ENCODE results near the gene ACOT13.
"Not testable (repeated sequence)": the region's sequence is repeated elsewhere in the genome, so short reads cannot be mapped to it uniquely, and the experiment has no call there.

The ACOT13 gene

GRCh38 chr6:24719125-24719971 lies 52.5 kb downstream of the ACOT13 start, which contains the start of gene C6orf62:
Gene C6orf62, minus strand, starts transcription at chr6:24719154. Its CDS starts 486 bp downstream, at chr6:24718668.
- ChIA-PET CTCF (no interaction called here), POLR2A (interaction anchor here (2.3 kb wide), 1 partner anchor 56 kb away, joined by 12 read pairs; the partner anchor contains the start of gene GMNN)
- DNase-seq (ENCODE audit: extremely low spot score) = peak; percentile 8
- TF ChIP-seq LEF1 (IDR thresholded peaks at IDR 0.05; ENCODE audit: borderline replicate concordance) (no peak), ZNF384 (IDR thresholded peaks at IDR 0.05) (peak; percentile 45; the same call in 1 of the 2 replicates)

- POLR2A ChIA-PET = interaction anchor here (2.3 kb wide), 1 partner anchor 55 kb away, joined by 12 read pairs; the partner anchor contains the start of gene GMNN
- DNase-seq (ENCODE audit: extremely low spot score) = peak; percentile 32
- CTCF ChIA-PET = no interaction called here
- TF ChIP-seq NFRKB (IDR thresholded peaks at IDR 0.05) = no peak
- TF ChIP-seq SUZ12 (IDR thresholded peaks at IDR 0.05) = no peak
- TF ChIP-seq LEF1 (IDR thresholded peaks at IDR 0.05; ENCODE audit: borderline replicate concordance) = no peak
- TF ChIP-seq FOXK2 (IDR thresholded peaks at IDR 0.05) = no peak
- TF ChIP-seq ZNF384 (IDR thresholded peaks at IDR 0.05) = no peak
- no peak for TF ChIP-seq FOXM1 (IDR thresholded peaks at IDR 0.05; ENCODE audit: borderline replicate concordance)
- no peak for TF ChIP-seq SP1 (IDR thresholded peaks at IDR 0.05)
- no peak for TF ChIP-seq L3MBTL2 (conservative IDR thresholded peaks at IDR 0.05)
- TF ChIP-seq BHLHE40 (IDR thresholded peaks at IDR 0.05; ENCODE audit: borderline replicate concordance) = no peak
- TF ChIP-seq FOXA1 (IDR thresholded peaks at IDR 0.05) = no peak
- TF ChIP-seq, protein P1, sequence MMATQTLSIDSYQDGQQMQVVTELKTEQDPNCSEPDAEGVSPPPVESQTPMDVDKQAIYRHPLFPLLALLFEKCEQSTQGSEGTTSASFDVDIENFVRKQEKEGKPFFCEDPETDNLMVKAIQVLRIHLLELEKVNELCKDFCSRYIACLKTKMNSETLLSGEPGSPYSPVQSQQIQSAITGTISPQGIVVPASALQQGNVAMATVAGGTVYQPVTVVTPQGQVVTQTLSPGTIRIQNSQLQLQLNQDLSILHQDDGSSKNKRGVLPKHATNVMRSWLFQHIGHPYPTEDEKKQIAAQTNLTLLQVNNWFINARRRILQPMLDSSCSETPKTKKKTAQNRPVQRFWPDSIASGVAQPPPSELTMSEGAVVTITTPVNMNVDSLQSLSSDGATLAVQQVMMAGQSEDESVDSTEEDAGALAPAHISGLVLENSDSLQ (IDR thresholded peaks at IDR 0.05) = no peak
- TF ChIP-seq ARNT (IDR thresholded peaks at IDR 0.05) = no peak
- no peak for TF ChIP-seq TARDBP (IDR thresholded peaks at IDR 0.05)
- TF ChIP-seq CTBP1 (IDR thresholded peaks at IDR 0.05; ENCODE audit: borderline replicate concordance) = no peak
- no peak for TF ChIP-seq ELF4 (IDR thresholded peaks at IDR 0.05)
- TF ChIP-seq HDGF (IDR thresholded peaks at IDR 0.05; ENCODE audit: borderline replicate concordance) = no peak
These were observed 53.3 kb downstream of the ACOT13 start for GRCh38 chr6:24720131-24720603.

GRCh38 chr6:24720604-24721460 lies 54.0 kb downstream of the ACOT13 start:
- ChIA-PET CTCF (interaction anchor here (1.2 kb wide), 1 partner anchor 17 kb away, joined by 3 read pairs; no protein-coding TSS in a partner anchor), POLR2A (interaction anchor here (0.8 to 1.6 kb wide), 6 partner anchors 11 to 54 kb away, joined by 3 to 10 read pairs (median 4); partner anchors contain the start of gene GMNN)
- TF ChIP-seq ELF4 (IDR thresholded peaks at IDR 0.05) (peak; percentile 86), L3MBTL2 (conservative IDR thresholded peaks at IDR 0.05) (no peak; the same call in 1 of the 2 replicates), ZNF384 (IDR thresholded peaks at IDR 0.05) (no peak), BHLHE40 (IDR thresholded peaks at IDR 0.05; ENCODE audit: borderline replicate concordance) (peak; percentile 98), CTBP1 (IDR thresholded peaks at IDR 0.05; ENCODE audit: borderline replicate concordance) (no peak), SP1 (IDR thresholded peaks at IDR 0.05) (peak; percentile 86), FOXM1 (IDR thresholded peaks at IDR 0.05; ENCODE audit: borderline replicate concordance) (peak; percentile 86), TARDBP (IDR thresholded peaks at IDR 0.05) (no peak), FOXK2 (IDR thresholded peaks at IDR 0.05) (no peak), FOXA1 (IDR thresholded peaks at IDR 0.05) (no peak), NFRKB (IDR thresholded peaks at IDR 0.05) (peak; percentile 90), HDGF (IDR thresholded peaks at IDR 0.05; ENCODE audit: borderline replicate concordance) (no peak), ARNT (IDR thresholded peaks at IDR 0.05) (no peak), SUZ12 (IDR thresholded peaks at IDR 0.05) (no peak), LEF1 (IDR thresholded peaks at IDR 0.05; ENCODE audit: borderline replicate concordance) (no peak)
- TF ChIP-seq, protein P1 (IDR thresholded peaks at IDR 0.05) = peak; percentile 24

GRCh38 chr6:24721461-24722215 lies 54.8 kb downstream of the ACOT13 start:
- POLR2A ChIA-PET = interaction anchor here (0.6 to 1.6 kb wide), 11 partner anchors 10 to 285 kb away, joined by 3 to 10 read pairs (median 3); partner anchors contain the start of genes GMNN and KIAA0319
- CTCF ChIA-PET = interaction anchor here (0.6 to 1.2 kb wide), 2 partner anchors 18 to 1941 kb away, joined by 3 read pairs; no protein-coding TSS in a partner anchor
- no peak for DNase-seq (ENCODE audit: extremely low spot score)
- TF ChIP-seq TARDBP (IDR thresholded peaks at IDR 0.05) (no peak), L3MBTL2 (conservative IDR thresholded peaks at IDR 0.05) (peak; percentile 99), LEF1 (IDR thresholded peaks at IDR 0.05; ENCODE audit: borderline replicate concordance) (no peak), ELF4 (IDR thresholded peaks at IDR 0.05) (peak; percentile 3; the same call in 1 of the 2 replicates), FOXM1 (IDR thresholded peaks at IDR 0.05; ENCODE audit: borderline replicate concordance) (no peak)

More at GRCh38 chr6:24720604-24721460, 54.0 kb downstream of the ACOT13 start:
- peak; percentile 95 for DNase-seq (ENCODE audit: extremely low spot score)

DNA sequence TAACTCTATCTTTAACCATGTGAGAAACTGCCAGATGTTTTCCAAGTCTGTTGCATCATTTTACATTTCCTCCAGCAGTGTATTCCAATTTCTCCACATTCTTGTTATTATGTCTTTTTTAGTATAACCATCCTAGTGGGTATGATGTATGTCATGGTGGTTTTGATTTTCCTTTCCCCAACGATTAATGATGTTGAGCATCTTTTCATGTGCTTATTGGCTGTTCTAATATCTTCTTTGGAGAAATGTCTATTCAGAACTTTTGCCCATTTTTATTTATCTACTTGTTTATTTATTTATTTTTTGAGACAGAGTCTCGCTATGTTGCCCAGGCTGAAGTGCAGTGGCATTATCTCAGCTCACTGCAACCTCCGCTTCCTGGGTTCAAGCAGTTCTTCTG lies 56.4 kb downstream of the ACOT13 start:
- no peak for DNase-seq (ENCODE audit: extremely low spot score)
- CTCF ChIA-PET = no interaction called here
- TF ChIP-seq SUZ12 (IDR thresholded peaks at IDR 0.05) (no peak), NFRKB (IDR thresholded peaks at IDR 0.05) (no peak), LEF1 (IDR thresholded peaks at IDR 0.05; ENCODE audit: borderline replicate concordance) (no peak), FOXK2 (IDR thresholded peaks at IDR 0.05) (no peak), SP1 (IDR thresholded peaks at IDR 0.05) (no peak), CTBP1 (IDR thresholded peaks at IDR 0.05; ENCODE audit: borderline replicate concordance) (no peak), L3MBTL2 (conservative IDR thresholded peaks at IDR 0.05) (no peak), ZNF384 (IDR thresholded peaks at IDR 0.05) (no peak), TARDBP (IDR thresholded peaks at IDR 0.05) (no peak), FOXA1 (IDR thresholded peaks at IDR 0.05) (no peak), ELF4 (IDR thresholded peaks at IDR 0.05) (no peak), BHLHE40 (IDR thresholded peaks at IDR 0.05; ENCODE audit: borderline replicate concordance) (no peak), ARNT (IDR thresholded peaks at IDR 0.05) (no peak), FOXM1 (IDR thresholded peaks at IDR 0.05; ENCODE audit: borderline replicate concordance) (no peak), HDGF (IDR thresholded peaks at IDR 0.05; ENCODE audit: borderline replicate concordance) (no peak)
- TF ChIP-seq, protein P1 (IDR thresholded peaks at IDR 0.05) = no peak
- POLR2A ChIA-PET = no interaction called here

DNA sequence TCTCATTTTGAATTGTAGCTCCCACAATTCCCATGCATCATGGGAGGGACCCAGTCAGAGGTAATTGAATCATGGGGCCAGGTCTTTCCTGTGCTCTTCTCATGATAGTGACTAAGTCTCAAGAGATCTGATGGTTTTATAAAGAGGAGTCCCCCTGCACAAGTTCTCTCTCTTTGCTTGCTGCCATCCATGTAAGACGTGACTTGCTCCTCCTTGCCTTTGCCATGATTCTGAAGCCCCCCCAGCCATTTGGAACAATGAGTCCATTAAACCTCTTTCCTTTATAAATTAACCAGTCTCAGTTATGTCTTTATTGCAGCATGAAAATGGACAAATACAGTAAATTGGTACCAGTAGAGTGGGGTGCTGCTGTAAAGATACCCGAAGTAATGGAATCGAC lies 63.8 kb downstream of the ACOT13 start:
- DNase-seq (ENCODE audit: extremely low spot score); CTCF ChIA-PET: not testable (repeated sequence)
- POLR2A ChIA-PET = interaction anchor here (1.9 kb wide), 1 partner anchor 9 kb away, joined by 4 read pairs; no protein-coding TSS in a partner anchor

GRCh38 chr6:24731456-24732134 lies 64.7 kb downstream of the ACOT13 start:
- POLR2A ChIA-PET = interaction anchor here (1.9 kb wide), 1 partner anchor 10 kb away, joined by 4 read pairs; no protein-coding TSS in a partner anchor
- CTCF ChIA-PET; DNase-seq (ENCODE audit: extremely low spot score): not testable (repeated sequence)

Measured in HEK293T (cell line).